HG02884 (cell line): ENCODE results near the gene NELFCD.

ENCODE experiments used
- ATAC-seq: cut with Tn5 transposase; IDR thresholded peaks from one replicate; pipeline ENCODE4 v1.9.1; 2021; ENCODE audit warnings: mild to moderate bottlenecking, moderate library complexity; ENCODE audit not compliant: unreplicated experiment

Gene NELFCD

GRCh38 chr20:59042796-59043631, 62.0 kb downstream of the NELFCD start:
- peak; percentile 89 for ATAC-seq

- ATAC-seq, result no peak
These were observed 62.6 kb downstream of the NELFCD start for GRCh38 chr20:59043698-59044097.

DNA sequence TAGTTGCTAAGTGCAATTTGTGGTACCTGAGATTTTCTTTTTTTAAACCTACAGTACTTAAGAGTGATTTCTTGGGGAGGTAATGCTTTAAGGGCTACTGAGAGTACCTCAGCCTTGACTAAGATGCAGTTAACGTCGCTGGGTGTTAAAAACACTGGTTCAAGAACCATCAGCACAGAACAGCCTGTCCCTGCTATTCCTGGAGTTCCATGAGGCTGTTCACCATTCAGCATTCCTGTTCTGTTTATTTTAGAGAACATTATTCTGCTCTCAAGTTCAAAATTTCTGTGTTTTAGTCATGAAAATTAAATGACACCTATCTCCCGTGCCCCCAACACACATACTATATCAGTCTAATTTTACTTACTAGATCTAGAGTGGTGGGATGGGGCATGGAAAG, 63.2 kb downstream of the NELFCD start:
- no peak for ATAC-seq
